H1 (cell line): Measurements from ENCODE around the gene PRKAR2B. TPM values are rescaled to one million over a fixed set of nuclear protein-coding genes. Genes with fewer than 3 reads are reported as not detected.

Experiments
- ASH2L ChIP-seq: fragments of 200-600, 300-600 bp; sonication (generic); IDR thresholded peaks from one replicate; pipeline ENCODE4 v1.7.1; 2017; ENCODE audit warnings: low read length
- ATF3 ChIP-seq: IDR thresholded peaks from 2 replicates; pipeline ENCODE4 v1.6.1; 2011; ENCODE audit warnings: low read depth, mild to moderate bottlenecking, low read length; ENCODE audit not compliant: insufficient read depth
- BCL11A ChIP-seq, 2 experiments: IDR thresholded peaks; one replicate each; pipeline ENCODE4 v1.6.1; 2011; ENCODE audit warnings: low read depth in 2 of 2, low read length in 2 of 2, mild to moderate bottlenecking in 2 of 2
- CBX5 ChIP-seq: fragments of 300-800, 300-1000 bp; sonication (generic); IDR thresholded peaks from 2 replicates; pipeline ENCODE4 v1.7.1; 2016; ENCODE audit warnings: antibody characterized with exemption, low read length, low read depth
- CEBPB ChIP-seq: IDR thresholded peaks from 2 replicates; pipeline ENCODE4 v1.6.1; 2012; ENCODE audit warnings: low read depth, low read length
- CHD1 ChIP-seq: IDR thresholded peaks from 2 replicates; pipeline ENCODE4 v1.6.1; 2012; ENCODE audit warnings: low read depth, low read length, improper control_type of control experiment
- CTCF ChIP-seq, 3 experiments: IDR thresholded peaks; 1 replicate in 2 of 3; 2 replicates in 1 of 3; pipeline versions ENCODE4 v1.5.1 to v1.6.1; 2011; ENCODE audit warnings: low read length in 3 of 3, mild to moderate bottlenecking in 3 of 3, inconsistent platforms in 2 of 3, low read depth in 1 of 3, moderate library complexity in 1 of 3; ENCODE audit not compliant: insufficient read depth in 1 of 3; ENCODE audit errors: control extremely low read depth in 1 of 3
- EGR1 ChIP-seq: IDR thresholded peaks from 2 replicates; pipeline ENCODE4 v1.6.1; 2011; ENCODE audit warnings: low read depth, low read length, borderline replicate concordance
- HDAC2 ChIP-seq, 2 experiments: fragments of 300-600 bp in 1 of 2; sonication (generic) in 1 of 2; IDR thresholded peaks; 2 replicates each; pipeline ENCODE4 v1.6.1; 2011 to 2012; ENCODE audit warnings: low read depth in 2 of 2, low read length in 2 of 2, mild to moderate bottlenecking in 2 of 2, moderate library complexity in 2 of 2, borderline replicate concordance in 1 of 2, inconsistent platforms in 1 of 2
- JUND ChIP-seq: IDR thresholded peaks from 2 replicates; pipeline ENCODE4 v1.6.1; 2011; ENCODE audit warnings: mild to moderate bottlenecking, improper control_type of control experiment, low read length
- KDM4A ChIP-seq: IDR thresholded peaks from one replicate; pipeline ENCODE4 v1.7.1; 2012; ENCODE audit warnings: low read depth, mild to moderate bottlenecking, moderate library complexity, low read length, inconsistent platforms; ENCODE audit not compliant: severe bottlenecking
- KDM5A ChIP-seq: fragments of 200-600 bp; IDR thresholded peaks from 2 replicates; pipeline ENCODE4 v1.7.1; 2012; ENCODE audit warnings: mild to moderate bottlenecking, low read length, inconsistent platforms, mixed read lengths
- POLR2A ChIP-seq, 2 experiments: IDR thresholded peaks; 1 replicate in 1 of 2; 2 replicates in 1 of 2; pipeline ENCODE4 v1.6.1; 2011; ENCODE audit warnings: low read depth in 2 of 2, low read length in 2 of 2, mild to moderate bottlenecking in 2 of 2; ENCODE audit errors: control extremely low read depth in 1 of 2
- RBBP5 ChIP-seq: IDR thresholded peaks from 2 replicates; pipeline ENCODE4 v1.7.1; 2012; ENCODE audit warnings: low read depth, mild to moderate bottlenecking, inconsistent platforms, low read length, moderate library complexity, borderline replicate concordance
- SIN3A ChIP-seq, 2 experiments: IDR thresholded peaks in 1 of 2; conservative IDR thresholded peaks in 1 of 2; 2 replicates each; pipeline ENCODE4 v1.6.1; 2011 to 2012; ENCODE audit warnings: low read length in 2 of 2, improper control_type of control experiment in 1 of 2, low read depth in 1 of 2, mild to moderate bottlenecking in 1 of 2
- SP1 ChIP-seq: IDR thresholded peaks from 2 replicates; pipeline ENCODE4 v1.6.1; 2011; ENCODE audit warnings: low read depth, low read length
- TAF1 ChIP-seq: IDR thresholded peaks from 2 replicates; pipeline ENCODE4 v1.6.1; 2011; ENCODE audit warnings: mild to moderate bottlenecking, low read depth, low read length
- TCF12 ChIP-seq: IDR thresholded peaks from 2 replicates; pipeline ENCODE4 v1.6.1; 2011; ENCODE audit warnings: low read depth, mild to moderate bottlenecking, low read length
- ZNF274 ChIP-seq: IDR thresholded peaks from 2 replicates; pipeline ENCODE4 v1.7.0; 2012; ENCODE audit warnings: low read length, borderline replicate concordance; ENCODE audit errors: extremely low read depth
- polyA plus RNA-seq, 7 experiments: library from polyadenylated mRNA; depleted of rRNA in 3 of 7; stranded (reverse) in 5 of 7; unstranded in 2 of 7; fragments of >200 nt in 5 of 7; fragments of 200-250 nt in 2 of 7; gene quantifications; 1 replicate in 5 of 7; 2 replicates in 1 of 7; 4 replicates in 1 of 7; pipeline versions ENCODE4 v1.2.1 to v1.2.3, GENCODE V29; 2011 to 2013; ENCODE audit warnings: missing spikeins in 2 of 7, mixed read lengths in 2 of 7
- total RNA-seq: library from RNA; stranded (reverse); fragmentation: NEBNext Ultra II Directional; extraction: Animal tissue kit (Norgen Biotek cat#: 25700); gene quantifications from 2 replicates; pipeline ENCODE4 v1.2.1, GENCODE V29; 2021

PRKAR2B gene
- total and polyA plus RNA-seq, 2 of the 8 experiments (the other 6 are each of a cell fraction or from before 2014, with no cell fraction given): 10.4 to 37.0 TPM

DNA sequence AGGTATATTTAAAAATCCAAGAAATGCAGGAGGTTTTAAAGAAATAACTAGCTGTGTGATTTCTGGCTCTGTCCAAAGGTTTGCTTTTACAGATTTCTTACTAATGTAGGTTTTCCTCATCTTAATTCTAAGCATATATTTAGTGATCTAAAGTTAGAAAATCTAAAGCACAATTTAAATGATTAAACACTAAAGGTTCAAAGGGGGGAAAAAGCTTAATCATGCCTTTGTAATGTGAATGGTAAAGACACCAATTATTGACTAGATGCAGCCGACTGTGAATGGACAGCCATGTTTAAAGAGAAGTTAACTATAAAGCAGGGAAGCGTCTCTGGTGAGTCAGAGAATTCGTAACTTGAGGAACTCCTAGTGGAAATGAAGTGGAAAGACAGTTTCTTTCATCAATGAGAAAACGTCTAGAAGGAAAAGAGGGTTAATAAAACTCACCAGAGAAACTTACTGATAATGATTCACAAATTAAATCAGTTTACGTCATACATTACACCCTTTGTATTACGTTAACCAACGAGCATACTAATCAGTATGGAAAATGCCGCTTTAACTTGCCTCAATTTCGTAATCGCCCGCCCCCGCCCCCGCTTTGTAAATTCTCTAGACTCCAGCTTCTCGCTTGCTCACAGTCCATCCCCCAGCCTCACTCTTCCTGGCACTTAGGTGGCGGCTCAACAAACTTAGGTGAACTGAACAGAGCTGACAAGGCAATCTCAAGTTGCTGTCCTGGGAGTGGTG is 123.2 kb downstream of the PRKAR2B start (continued):
- TF ChIP-seq KDM4A (no peak), TCF12 (no peak), CBX5 (no peak), POLR2A (IDR thresholded peaks at IDR 0.05; ENCODE audit: control extremely low read depth in 1 of 2, low read depth in 2 of 2, low read length in 2 of 2) (peak in 1 of 2 experiments; percentile 96; a peak in 2 of 3 replicates), CTCF (IDR thresholded peaks at IDR 0.05; ENCODE audit: control extremely low read depth in 1 of 3, insufficient read depth in 1 of 3, low read depth in 1 of 3, low read length in 3 of 3) (peak in 1 of 3 experiments; percentile 44; a peak in 2 of 4 replicates), TAF1 (0 out of 2 replicates have a peak, but pooled peaks have one; percentile 63), ATF3 (no peak), KDM5A (no peak), SP1 (peak; percentile 44; the same call in 1 of the 2 replicates), EGR1 (peak; percentile 88), BCL11A (IDR thresholded peaks at IDR 0.05; ENCODE audit: low read depth in 2 of 2, low read length in 2 of 2) (no peak), CHD1 (peak; percentile 57; the same call in 1 of the 2 replicates), ZNF274 (no peak), ASH2L (peak; percentile 75), SIN3A (conservative IDR thresholded peaks at IDR 0.05 in 1 of 2, IDR thresholded peaks at IDR 0.05 in 1 of 2; ENCODE audit: low read depth in 1 of 2, low read length in 2 of 2) (0 out of 4 replicates have a peak, but pooled peaks of 1 of the 2 experiments have one; percentile 21), HDAC2 (IDR thresholded peaks at IDR 0.05; ENCODE audit: borderline replicate concordance in 1 of 2, low read depth in 2 of 2, low read length in 2 of 2) (no peak; a peak in 1 of 4 replicates), JUND (peak; percentile 36; the same call in 1 of the 2 replicates), CEBPB (peak; percentile 89), RBBP5 (no peak)
- TF ChIP-seq, all 59 proteins: peak for 15
